Right atrium auricular region (tissue), 2 donors: Measurements from ENCODE around the gene CD38. TPM values are rescaled to one million over a fixed set of nuclear protein-coding genes. Genes with fewer than 3 reads are reported as not detected.
"Not testable (repeated sequence)": the region's sequence is repeated elsewhere in the genome, so short reads cannot be mapped to it uniquely, and the experiment has no call there.

Source experiments
- DNase-seq: peaks from one replicate; pipeline ENCODE4 v3.0.0-alpha.2; 2019; ENCODE audit warnings: low spot score
- H3K27ac ChIP-seq, 2 donors: fragments of 200-600 bp; sonication (generic); 1 replicate in 1 of 2; 2 replicates in 1 of 2; pipeline ENCODE4 v1.5.1; 2016 to 2019
- H3K27me3 ChIP-seq, 2 donors: fragments of 200-600 bp; sonication (generic); one replicate each; pipeline versions ENCODE4 v1.5.1 to v1.6.0; 2017 to 2019
- H3K36me3 ChIP-seq: fragments of 200-600 bp; sonication (generic); one replicate; pipeline ENCODE4 v1.5.1; 2016
- H3K4me1 ChIP-seq, 2 donors: fragments of 200-600 bp; sonication (generic); one replicate each; pipeline versions ENCODE4 v1.5.1 to v1.6.0; 2017 to 2019
- H3K4me3 ChIP-seq, 2 donors: fragments of 200-600 bp; sonication (generic); 1 replicate in 1 of 2; 2 replicates in 1 of 2; pipeline ENCODE4 v1.5.1; 2017 to 2019; ENCODE audit warnings: mild to moderate bottlenecking in 1 of 2, moderate library complexity in 1 of 2
- H3K9me3 ChIP-seq, 2 donors: fragments of 200-600 bp; sonication (generic); one replicate each; pipeline ENCODE4 v1.5.1; 2019
- total RNA-seq, 2 donors: library from RNA; depleted of rRNA; stranded (reverse); fragments of >200 nt; gene quantifications; one replicate each; pipeline ENCODE4 v1.1.0, GENCODE V29; 2016
- TF ChIP-seq, protein P1 (sequence below), 2 donors: fragments of 200-600 bp; sonication (generic); IDR thresholded peaks; one replicate each; pipeline ENCODE4 v1.5.1; 2019; ENCODE audit warnings: antibody characterized with exemption in 2 of 2

The CD38 gene
- 1 to 10 TPM; 3.1 to 4.9 TPM for total RNA-seq

GRCh38 chr4:15778289-15779241 is at the start of gene CD38:
Gene CD38 (plus strand): TSS chr4:15778328. CDS start chr4:15778415, 87 bp downstream.
- TF ChIP-seq, protein P1, sequence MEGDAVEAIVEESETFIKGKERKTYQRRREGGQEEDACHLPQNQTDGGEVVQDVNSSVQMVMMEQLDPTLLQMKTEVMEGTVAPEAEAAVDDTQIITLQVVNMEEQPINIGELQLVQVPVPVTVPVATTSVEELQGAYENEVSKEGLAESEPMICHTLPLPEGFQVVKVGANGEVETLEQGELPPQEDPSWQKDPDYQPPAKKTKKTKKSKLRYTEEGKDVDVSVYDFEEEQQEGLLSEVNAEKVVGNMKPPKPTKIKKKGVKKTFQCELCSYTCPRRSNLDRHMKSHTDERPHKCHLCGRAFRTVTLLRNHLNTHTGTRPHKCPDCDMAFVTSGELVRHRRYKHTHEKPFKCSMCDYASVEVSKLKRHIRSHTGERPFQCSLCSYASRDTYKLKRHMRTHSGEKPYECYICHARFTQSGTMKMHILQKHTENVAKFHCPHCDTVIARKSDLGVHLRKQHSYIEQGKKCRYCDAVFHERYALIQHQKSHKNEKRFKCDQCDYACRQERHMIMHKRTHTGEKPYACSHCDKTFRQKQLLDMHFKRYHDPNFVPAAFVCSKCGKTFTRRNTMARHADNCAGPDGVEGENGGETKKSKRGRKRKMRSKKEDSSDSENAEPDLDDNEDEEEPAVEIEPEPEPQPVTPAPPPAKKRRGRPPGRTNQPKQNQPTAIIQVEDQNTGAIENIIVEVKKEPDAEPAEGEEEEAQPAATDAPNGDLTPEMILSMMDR (IDR thresholded peaks at IDR 0.05): no peak
- Histone ChIP-seq H3K27ac (peak within 1 kb of the TSS; percentile 46 to 70), H3K4me3 (peak within 1 kb of the TSS; percentile 43 to 65), H3K4me1 (peaks cover 0 to 14% of the 10 kb centered on the region in 2 donors), H3K27me3 (no peaks in the 10 kb centered on the region), H3K9me3 (no peaks in the 10 kb centered on the region), H3K36me3 (no peaks in the 10 kb centered on the region)
- DNase-seq: no peak

GRCh38 chr4:15729910-15730533 is 48.1 kb upstream of the CD38 start:
- DNase-seq: no peak

DNA sequence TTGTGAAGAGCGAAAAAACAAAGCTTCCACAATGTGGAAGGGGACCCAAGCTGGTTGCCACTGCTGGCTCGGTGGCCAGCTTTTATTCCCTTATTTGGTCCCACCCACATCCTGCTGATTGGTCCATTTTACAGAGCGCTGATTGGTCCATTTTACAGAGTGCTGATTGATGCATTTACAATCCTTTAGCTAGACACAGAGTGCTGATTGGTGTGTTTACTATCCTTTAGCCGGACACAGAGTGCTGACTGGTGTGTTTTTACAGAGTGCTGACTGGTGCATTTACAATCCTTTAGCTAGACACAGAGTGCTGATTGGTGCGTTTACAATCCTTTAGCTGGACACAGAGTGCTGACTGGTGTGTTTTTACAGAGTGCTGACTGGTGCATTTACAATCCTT is 45.1 kb upstream of the CD38 start:
- H3K4me1 ChIP-seq, DNase-seq, H3K27me3 ChIP-seq, H3K4me3 ChIP-seq, H3K36me3 ChIP-seq, H3K9me3 ChIP-seq, H3K27ac ChIP-seq: not testable (repeated sequence)

More at GRCh38 chr4:15729910-15730533, 48.1 kb upstream of the CD38 start:
- Histone ChIP-seq H3K4me1 (no peaks in the 10 kb centered on the region), H3K9me3 (no peaks in the 10 kb centered on the region), H3K27me3 (no peaks in the 10 kb centered on the region), H3K27ac (no peak overlapping the region), H3K36me3 (no peaks in the 10 kb centered on the region), H3K4me3 (no peak overlapping the region)
- TF ChIP-seq, protein P1 (IDR thresholded peaks at IDR 0.05): peak; percentile 89 to 90

- H3K27me3 ChIP-seq: no peaks in the 10 kb centered on the region
- TF ChIP-seq, protein P1 (IDR thresholded peaks at IDR 0.05): no peak
Observed at GRCh38 chr4:15735536-15735935, 42.6 kb upstream of the CD38 start.

DNA sequence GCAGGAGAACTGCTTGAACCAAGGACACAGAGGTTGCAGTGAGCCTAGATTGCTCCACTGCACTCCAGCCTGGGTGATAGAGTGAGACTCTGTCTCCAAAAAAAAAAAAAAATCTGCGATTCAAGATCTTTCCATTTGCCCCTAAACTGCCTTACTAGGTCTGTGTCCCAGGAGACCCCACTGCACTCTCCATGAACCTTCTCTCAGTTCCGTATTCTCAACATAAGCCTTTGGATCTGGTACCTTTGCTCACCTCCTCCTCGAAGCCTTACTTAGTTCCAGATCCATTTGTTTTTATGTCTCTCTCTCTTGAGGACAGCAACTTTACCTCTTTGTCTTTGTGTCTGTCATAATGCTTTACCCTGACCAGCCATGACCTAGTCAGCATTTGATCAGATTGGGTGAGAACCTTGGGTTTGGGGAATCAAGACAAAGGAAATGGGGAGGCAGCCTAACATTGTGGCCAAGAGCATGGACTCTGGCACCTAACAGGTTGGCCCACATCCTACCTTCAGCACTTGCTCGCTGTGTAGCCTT is 41.5 kb upstream of the CD38 start:
- DNase-seq: no peak
- no peak overlapping the region for H3K4me3 ChIP-seq
- H3K9me3 ChIP-seq: no peaks in the 10 kb centered on the region
- H3K27ac ChIP-seq: no peak overlapping the region
- no peaks in the 10 kb centered on the region for H3K36me3 ChIP-seq
- TF ChIP-seq, protein P1 (IDR thresholded peaks at IDR 0.05): no peak
- no peaks in the 10 kb centered on the region for H3K27me3 ChIP-seq
- no peaks in the 10 kb centered on the region for H3K4me1 ChIP-seq

More at GRCh38 chr4:15735536-15735935, 42.6 kb upstream of the CD38 start:
- Histone ChIP-seq H3K36me3 (no peaks in the 10 kb centered on the region), H3K27ac (no peak overlapping the region), H3K9me3 (no peaks in the 10 kb centered on the region), H3K4me1 (no peaks in the 10 kb centered on the region), H3K4me3 (no peak overlapping the region)
- no peak for DNase-seq

GRCh38 chr4:15737255-15737654 is 40.9 kb upstream of the CD38 start:
- H3K27me3 ChIP-seq: no peaks in the 10 kb centered on the region
- DNase-seq: no peak
- no peak overlapping the region for H3K4me3 ChIP-seq
- no peak overlapping the region for H3K27ac ChIP-seq
- no peaks in the 10 kb centered on the region for H3K36me3 ChIP-seq
- H3K9me3 ChIP-seq: peaks cover 0 to 6% of the 10 kb centered on the region in 2 donors
- TF ChIP-seq, protein P1 (IDR thresholded peaks at IDR 0.05): no peak
- H3K4me1 ChIP-seq: no peaks in the 10 kb centered on the region
